Ishikawa (cell line): Measurements from ENCODE around the gene PPFIA4.

ENCODE experiments used
- CEBPB ChIP-seq: IDR thresholded peaks from 2 replicates; pipeline ENCODE4 v1.6.1; 2012
- EP300 ChIP-seq: IDR thresholded peaks from 2 replicates; pipeline ENCODE4 v1.6.1; 2012; ENCODE audit warnings: borderline replicate concordance
- FOXM1 ChIP-seq: IDR thresholded peaks from 2 replicates; pipeline ENCODE4 v1.6.1; 2012; ENCODE audit warnings: low read depth, borderline replicate concordance
- MAX ChIP-seq: IDR thresholded peaks from 2 replicates; pipeline ENCODE4 v1.6.1; 2012
- RAD21 ChIP-seq: IDR thresholded peaks from 2 replicates; pipeline ENCODE4 v1.6.1; 2012; ENCODE audit warnings: low read depth
- TAF1 ChIP-seq: IDR thresholded peaks from 2 replicates; pipeline ENCODE4 v1.6.1; 2012; ENCODE audit warnings: low read depth, mild to moderate bottlenecking
- TCF12 ChIP-seq: IDR thresholded peaks from 2 replicates; pipeline ENCODE4 v1.6.1; 2012; ENCODE audit warnings: low read depth
- TEAD4 ChIP-seq: IDR thresholded peaks from 2 replicates; pipeline ENCODE4 v1.6.1; 2012
- YY1 ChIP-seq: IDR thresholded peaks from 2 replicates; pipeline ENCODE4 v1.6.1; 2012; ENCODE audit warnings: low read depth
- ZBTB7A ChIP-seq: IDR thresholded peaks from 2 replicates; pipeline ENCODE4 v1.6.1; 2012; ENCODE audit warnings: low read depth
- TF ChIP-seq, protein P1 (sequence below): IDR thresholded peaks from 2 replicates; pipeline ENCODE4 v1.6.1; 2012

GRCh38 chr1:203074610-203075009, 48.3 kb downstream of the PPFIA4 start:
- no peak for TF ChIP-seq EP300
- TF ChIP-seq, protein P1, sequence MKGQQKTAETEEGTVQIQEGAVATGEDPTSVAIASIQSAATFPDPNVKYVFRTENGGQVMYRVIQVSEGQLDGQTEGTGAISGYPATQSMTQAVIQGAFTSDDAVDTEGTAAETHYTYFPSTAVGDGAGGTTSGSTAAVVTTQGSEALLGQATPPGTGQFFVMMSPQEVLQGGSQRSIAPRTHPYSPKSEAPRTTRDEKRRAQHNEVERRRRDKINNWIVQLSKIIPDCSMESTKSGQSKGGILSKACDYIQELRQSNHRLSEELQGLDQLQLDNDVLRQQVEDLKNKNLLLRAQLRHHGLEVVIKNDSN: no peak
- TF ChIP-seq MAX: no peak
- no peak for TF ChIP-seq TEAD4
- no peak for TF ChIP-seq TAF1
- TF ChIP-seq TCF12: no peak
- TF ChIP-seq RAD21: no peak
- TF ChIP-seq FOXM1: no peak
- no peak for TF ChIP-seq YY1
- no peak for TF ChIP-seq CEBPB
- TF ChIP-seq ZBTB7A: no peak
